ENCODE data around the gene NSD1.

NSD1 gene

GRCh38 chr5:177310332-177310731, 176.8 kb downstream of the NSD1 start:
- DNase-seq, result no peak

GRCh38 chr5:177310757-177311391, 177.3 kb downstream of the NSD1 start:
- DNase-seq, result peak; percentile 87

GRCh38 chr5:177311392-177311722, 177.8 kb downstream of the NSD1 start:
- peak; percentile 34 for DNase-seq

- DNase-seq, result peak; percentile 100
Observed at GRCh38 chr5:177311723-177312648, 178.4 kb downstream of the NSD1 start, which contains the start of gene MXD3. Gene MXD3, minus strand, starts transcription at chr5:177311898. Its CDS starts 68 bp downstream, at chr5:177311830.

- DNase-seq, result peak; percentile 72
Observed at GRCh38 chr5:177312649-177313181, 179.1 kb downstream of the NSD1 start.

- no peak for DNase-seq
Observed at GRCh38 chr5:177313561-177314259, 180.1 kb downstream of the NSD1 start.

GRCh38 chr5:177314376-177315342, 181.1 kb downstream of the NSD1 start:
- DNase-seq, result no peak

- no peak for DNase-seq
Observed at GRCh38 chr5:177315411-177315810, 181.8 kb downstream of the NSD1 start.

- peak; percentile 61 for DNase-seq
Observed at GRCh38 chr5:177316005-177316404, 182.4 kb downstream of the NSD1 start.

GRCh38 chr5:177317959-177318377, 184.4 kb downstream of the NSD1 start:
- peak; percentile 91 for DNase-seq

GRCh38 chr5:177319913-177320588, 186.5 kb downstream of the NSD1 start:
- DNase-seq, result peak; percentile 37

GRCh38 chr5:177320879-177321278, 187.3 kb downstream of the NSD1 start:
- peak; percentile 78 for DNase-seq

GRCh38 chr5:177325868-177326381, 192.4 kb downstream of the NSD1 start:
- DNase-seq, result no peak

GRCh38 chr5:177327539-177328522, 194.3 kb downstream of the NSD1 start:
- DNase-seq, result peak; percentile 54

- no peak for DNase-seq
Observed at GRCh38 chr5:177328545-177329231, 195.1 kb downstream of the NSD1 start.

- DNase-seq, result no peak
Observed at GRCh38 chr5:177329883-177330282, 196.3 kb downstream of the NSD1 start.

- DNase-seq, result peak; percentile 84
Observed at GRCh38 chr5:177330991-177331842, 197.6 kb downstream of the NSD1 start.

All from hematopoietic multipotent progenitor cell treated with erythropoietin and hydrocortisone succinate and interleukin-3 and kit ligand, for 4 days (in vitro differentiated cells).